Spleen (tissue), 7 donors: ENCODE data around the gene EXOSC2.

Source experiments
- CTCF ChIP-seq, 11 experiments: fragments of 200-600 bp in 7 of 11; fragments of 450-650 bp in 4 of 11; sonication (generic) in 4 of 11; IDR thresholded peaks in 8 of 11; conservative IDR thresholded peaks in 3 of 11; 1 replicate in 7 of 11; 2 replicates in 4 of 11; pipeline versions ENCODE4 v1.4.0 to v1.8.0; 2016 to 2021; ENCODE audit warnings: antibody characterized with exemption in 11 of 11, inconsistent platforms in 4 of 11, mild to moderate bottlenecking in 1 of 11
- POLR2A ChIP-seq, 3 donors: fragments of 450-650 bp; IDR thresholded peaks; one replicate each; pipeline ENCODE4 v1.5.1; 2017; ENCODE audit warnings: antibody characterized with exemption in 3 of 3, mild to moderate bottlenecking in 1 of 3
- donor health status: DM: no; HTN: no; CAD: no; lungs with moderate emphysema.
- donor health status: DM: no; HTN: no; CAD: no.
- donor health status: DM: no; HTN: no; CAD: no.

DNA sequence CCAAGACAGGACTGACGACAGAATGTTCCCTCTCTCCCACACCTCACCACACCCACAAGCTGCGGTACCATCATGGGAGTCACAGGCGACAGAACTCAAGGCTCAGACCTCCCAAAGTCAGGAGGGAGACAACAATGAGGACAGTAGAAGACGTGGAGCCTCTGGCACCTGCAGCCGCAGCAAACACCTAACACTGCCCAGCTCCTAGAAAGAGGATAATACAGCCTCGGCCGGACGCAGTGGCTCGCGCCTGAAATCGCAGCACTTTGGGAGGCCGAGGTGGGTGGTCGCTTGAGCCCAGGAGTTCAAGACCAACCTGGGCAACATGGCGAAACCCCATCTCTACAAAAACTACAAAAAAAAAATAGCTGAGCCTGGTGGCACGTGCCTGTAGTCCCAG lies 42.4 kb upstream of the EXOSC2 start:
- TF ChIP-seq POLR2A (IDR thresholded peaks at IDR 0.05) (no peak), CTCF (IDR thresholded peaks at IDR 0.05 in 8 of 11, conservative IDR thresholded peaks at IDR 0.05 in 3 of 11) (no peak)
